NCI-H1417 treated with DMSO at 0.1 percent for 48 hours (cell line): ENCODE measurements around the gene DES.

Experiments used
- DNase-seq: peaks from one replicate; lab custom pipeline; 2025; lab: John Stamatoyannopoulos, UW

DES gene

GRCh38 chr2:219472629-219473187, 54.5 kb downstream of the DES start:
- no peak for DNase-seq

- no peak for DNase-seq
Measured at GRCh38 chr2:219473511-219473910, 55.3 kb downstream of the DES start.

GRCh38 chr2:219474285-219475060, 56.3 kb downstream of the DES start:
- no peak for DNase-seq

- DNase-seq = no peak
Measured at GRCh38 chr2:219475278-219475677, 57.1 kb downstream of the DES start.

GRCh38 chr2:219475697-219476651, 57.8 kb downstream of the DES start:
- no peak for DNase-seq
